Measurements from ENCODE around the gene PEX26.

Gene PEX26

GRCh38 chr22:18057568-18058209, 20.1 kb upstream of the PEX26 start:
- DNase-seq (ENCODE audit: low read depth) = peak; percentile 99
- H3K4me3 ChIP-seq (replicated peaks; ENCODE audit: low read depth, low read length) = no peak overlapping the region
- no peak for TF ChIP-seq CTCF (IDR thresholded peaks at IDR 0.05; ENCODE audit: low read length, missing control alignments)

- H3K4me3 ChIP-seq (replicated peaks; ENCODE audit: low read depth, low read length) = no peak overlapping the region
- no peak for DNase-seq (ENCODE audit: low read depth)
- no peak for TF ChIP-seq CTCF (IDR thresholded peaks at IDR 0.05; ENCODE audit: low read length, missing control alignments)
Measured at GRCh38 chr22:18058371-18059093, 19.3 kb upstream of the PEX26 start.

- no peak overlapping the region for H3K4me3 ChIP-seq (replicated peaks; ENCODE audit: low read depth, low read length)
- no peak for TF ChIP-seq CTCF (IDR thresholded peaks at IDR 0.05; ENCODE audit: low read length, missing control alignments)
- DNase-seq (ENCODE audit: low read depth) = no peak
Measured at GRCh38 chr22:18059094-18059417, 18.7 kb upstream of the PEX26 start.

- no peak overlapping the region for H3K4me3 ChIP-seq (replicated peaks; ENCODE audit: low read depth, low read length)
- no peak for DNase-seq (ENCODE audit: low read depth)
- TF ChIP-seq CTCF (IDR thresholded peaks at IDR 0.05; ENCODE audit: low read length, missing control alignments) = no peak
Measured at GRCh38 chr22:18059473-18059872, 18.3 kb upstream of the PEX26 start.

GRCh38 chr22:18059991-18060390, 17.8 kb upstream of the PEX26 start:
- TF ChIP-seq CTCF (IDR thresholded peaks at IDR 0.05; ENCODE audit: low read length, missing control alignments) = no peak

GRCh38 chr22:18060646-18061620, 16.9 kb upstream of the PEX26 start:
- no peak for TF ChIP-seq CTCF (IDR thresholded peaks at IDR 0.05; ENCODE audit: low read length, missing control alignments)
- DNase-seq (ENCODE audit: low read depth) = peak; percentile 38
- H3K4me3 ChIP-seq (replicated peaks; ENCODE audit: low read depth, low read length) = no peak overlapping the region

More at GRCh38 chr22:18059991-18060390, 17.8 kb upstream of the PEX26 start:
- H3K4me3 ChIP-seq (replicated peaks; ENCODE audit: low read depth, low read length) = no peak overlapping the region
- no peak for DNase-seq (ENCODE audit: low read depth)

All from fibroblast of pulmonary artery (primary cell).